Esophagus muscularis mucosa (tissue), 3 donors: ENCODE data around the gene HCAR1.

Source experiments
- POLR2A ChIP-seq: fragments of 450-650 bp; IDR thresholded peaks from one replicate; pipeline ENCODE4 v1.6.1; 2017; ENCODE audit warnings: antibody characterized with exemption, moderate library complexity, mild to moderate bottlenecking, low read depth
- POLR2AphosphoS5 ChIP-seq, 2 donors: sonication (generic); formaldehyde crosslinking; IDR thresholded peaks; one replicate each; pipeline ENCODE4 v1.6.1; 2017; ENCODE audit warnings: antibody characterized with exemption in 2 of 2
- TF ChIP-seq, protein P1 (sequence below), 3 experiments: fragments of 200-600 bp in 2 of 3; fragments of 450-650 bp in 1 of 3; sonication (generic) in 2 of 3; IDR thresholded peaks; one replicate each; pipeline ENCODE4 v1.5.1; 2017 to 2019; ENCODE audit warnings: antibody characterized with exemption in 3 of 3, mild to moderate bottlenecking in 2 of 3, moderate library complexity in 1 of 3

- TF ChIP-seq POLR2A (no peak), POLR2AphosphoS5 (IDR thresholded peaks at IDR 0.05) (no peak)
- TF ChIP-seq, protein P1, sequence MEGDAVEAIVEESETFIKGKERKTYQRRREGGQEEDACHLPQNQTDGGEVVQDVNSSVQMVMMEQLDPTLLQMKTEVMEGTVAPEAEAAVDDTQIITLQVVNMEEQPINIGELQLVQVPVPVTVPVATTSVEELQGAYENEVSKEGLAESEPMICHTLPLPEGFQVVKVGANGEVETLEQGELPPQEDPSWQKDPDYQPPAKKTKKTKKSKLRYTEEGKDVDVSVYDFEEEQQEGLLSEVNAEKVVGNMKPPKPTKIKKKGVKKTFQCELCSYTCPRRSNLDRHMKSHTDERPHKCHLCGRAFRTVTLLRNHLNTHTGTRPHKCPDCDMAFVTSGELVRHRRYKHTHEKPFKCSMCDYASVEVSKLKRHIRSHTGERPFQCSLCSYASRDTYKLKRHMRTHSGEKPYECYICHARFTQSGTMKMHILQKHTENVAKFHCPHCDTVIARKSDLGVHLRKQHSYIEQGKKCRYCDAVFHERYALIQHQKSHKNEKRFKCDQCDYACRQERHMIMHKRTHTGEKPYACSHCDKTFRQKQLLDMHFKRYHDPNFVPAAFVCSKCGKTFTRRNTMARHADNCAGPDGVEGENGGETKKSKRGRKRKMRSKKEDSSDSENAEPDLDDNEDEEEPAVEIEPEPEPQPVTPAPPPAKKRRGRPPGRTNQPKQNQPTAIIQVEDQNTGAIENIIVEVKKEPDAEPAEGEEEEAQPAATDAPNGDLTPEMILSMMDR (IDR thresholded peaks at IDR 0.05) = no peak
Measured at GRCh38 chr12:122749569-122750332, 19.1 kb upstream of the HCAR1 start.
